GM18507 (cell line): Measurements from ENCODE around the gene CTIF.

Source experiments
- DNase-seq: peaks from one replicate; pipeline ENCODE4 v3.0.0; 2011; ENCODE audit warnings: low read depth; ENCODE audit not compliant: insufficient read length; ENCODE audit errors: extremely low spot score
- FAIRE-seq: peaks from 2 replicates; lab custom pipeline; 2011; peaks lifted over from hg19 to GRCh38; lab: Jason Lieb, UNC

CTIF gene

GRCh38 chr18:48751727-48752468, 213.1 kb downstream of the CTIF start:
- no peak for FAIRE-seq
- no peak for DNase-seq

- no peak for DNase-seq
- FAIRE-seq: no peak
Observed at GRCh38 chr18:48752478-48752877, 213.6 kb downstream of the CTIF start.

- DNase-seq (no peak), FAIRE-seq (no peak)
Observed at GRCh38 chr18:48752928-48753327, 214.1 kb downstream of the CTIF start.

GRCh38 chr18:48753691-48754090, 214.9 kb downstream of the CTIF start:
- no peak for DNase-seq
- FAIRE-seq: no peak

GRCh38 chr18:48754559-48754958, 215.7 kb downstream of the CTIF start:
- FAIRE-seq: no peak
- no peak for DNase-seq

- FAIRE-seq (peak; percentile 91), DNase-seq (no peak)
Observed at GRCh38 chr18:48754993-48755473, 216.2 kb downstream of the CTIF start.

GRCh38 chr18:48756511-48757226, 217.8 kb downstream of the CTIF start:
- DNase-seq (no peak), FAIRE-seq (peak; percentile 38)

- no peak for FAIRE-seq
- DNase-seq: no peak
Observed at GRCh38 chr18:48757367-48757766, 218.5 kb downstream of the CTIF start.

- no peak for DNase-seq
- no peak for FAIRE-seq
Observed at GRCh38 chr18:48757906-48758305, 219.1 kb downstream of the CTIF start.

GRCh38 chr18:48761582-48761981, 222.8 kb downstream of the CTIF start:
- DNase-seq: no peak
- no peak for FAIRE-seq

- no peak for FAIRE-seq
- no peak for DNase-seq
Observed at GRCh38 chr18:48762022-48762421, 223.2 kb downstream of the CTIF start.

- no peak for FAIRE-seq
- DNase-seq: no peak
Observed at GRCh38 chr18:48762836-48763718, 224.2 kb downstream of the CTIF start.

- DNase-seq (no peak), FAIRE-seq (no peak)
Observed at GRCh38 chr18:48763719-48764100, 224.9 kb downstream of the CTIF start.

- FAIRE-seq (no peak), DNase-seq (no peak)
Observed at GRCh38 chr18:48765053-48765452, 226.2 kb downstream of the CTIF start.

- no peak for DNase-seq
- FAIRE-seq: no peak
Observed at GRCh38 chr18:48766026-48766425, 227.2 kb downstream of the CTIF start.

- no peak for FAIRE-seq
- no peak for DNase-seq
Observed at GRCh38 chr18:48766487-48766886, 227.7 kb downstream of the CTIF start.

- no peak for DNase-seq
- no peak for FAIRE-seq
Observed at GRCh38 chr18:48767090-48767690, 228.4 kb downstream of the CTIF start.

GRCh38 chr18:48769006-48769636, 230.3 kb downstream of the CTIF start:
- no peak for DNase-seq
- no peak for FAIRE-seq

- FAIRE-seq: no peak
- DNase-seq: no peak
Observed at GRCh38 chr18:48770243-48770642, 231.4 kb downstream of the CTIF start.
